ENCODE measurements around the gene MOB3A.

Gene MOB3A

GRCh38 chr19:2081873-2082810, 14.0 kb downstream of the MOB3A start:
- DNase-seq (ENCODE audit: low read depth, low spot score) = no peak

- no peak for DNase-seq (ENCODE audit: low read depth, low spot score)
Measured at GRCh38 chr19:2080336-2080988, 15.7 kb downstream of the MOB3A start.

GRCh38 chr19:2079865-2080301, 16.2 kb downstream of the MOB3A start:
- no peak for DNase-seq (ENCODE audit: low read depth, low spot score)

- no peak for DNase-seq (ENCODE audit: low read depth, low spot score)
Measured at GRCh38 chr19:2079076-2079864, 16.9 kb downstream of the MOB3A start.

GRCh38 chr19:2077833-2078619, 18.1 kb downstream of the MOB3A start:
- no peak for DNase-seq (ENCODE audit: low read depth, low spot score)

GRCh38 chr19:2077398-2077797, 18.7 kb downstream of the MOB3A start:
- DNase-seq (ENCODE audit: low read depth, low spot score) = no peak

GRCh38 chr19:2076526-2076944, 19.6 kb downstream of the MOB3A start:
- DNase-seq (ENCODE audit: low read depth, low spot score) = no peak

- DNase-seq (ENCODE audit: low read depth, low spot score) = no peak
Measured at GRCh38 chr19:2072757-2073551, 23.2 kb downstream of the MOB3A start.

- DNase-seq (ENCODE audit: low read depth, low spot score) = no peak
Measured at GRCh38 chr19:2070986-2071673, 25.0 kb downstream of the MOB3A start.

GRCh38 chr19:2070436-2070827, 25.7 kb downstream of the MOB3A start:
- no peak for DNase-seq (ENCODE audit: low read depth, low spot score)

- no peak for DNase-seq (ENCODE audit: low read depth, low spot score)
Measured at GRCh38 chr19:2064788-2065524, 31.2 kb downstream of the MOB3A start.

GRCh38 chr19:2064395-2064787, 31.7 kb downstream of the MOB3A start:
- no peak for DNase-seq (ENCODE audit: low read depth, low spot score)

GRCh38 chr19:2063824-2064223, 32.3 kb downstream of the MOB3A start:
- no peak for DNase-seq (ENCODE audit: low read depth, low spot score)

GRCh38 chr19:2062770-2063169, 33.4 kb downstream of the MOB3A start:
- DNase-seq (ENCODE audit: low read depth, low spot score) = no peak

GRCh38 chr19:2062389-2062729, 33.8 kb downstream of the MOB3A start:
- no peak for DNase-seq (ENCODE audit: low read depth, low spot score)

- peak; percentile 96 for DNase-seq (ENCODE audit: low read depth, low spot score)
Measured at GRCh38 chr19:2061495-2062388, 34.4 kb downstream of the MOB3A start.

- DNase-seq (ENCODE audit: low read depth, low spot score) = peak; percentile 74
Measured at GRCh38 chr19:2060884-2061494, 35.1 kb downstream of the MOB3A start.
